GM19239 (cell line): ENCODE data around the gene INSYN1.

Source experiments
- DNase-seq: peaks from one replicate; pipeline ENCODE4 v3.0.0; 2011; ENCODE audit warnings: low spot score; ENCODE audit not compliant: insufficient read length
- FAIRE-seq: peaks from 2 replicates; lab custom pipeline; 2011; peaks lifted over from hg19 to GRCh38; lab: Jason Lieb, UNC

Gene INSYN1

GRCh38 chr15:73779974-73780373, 26.8 kb upstream of the INSYN1 start:
- DNase-seq (no peak), FAIRE-seq (no peak)

DNA sequence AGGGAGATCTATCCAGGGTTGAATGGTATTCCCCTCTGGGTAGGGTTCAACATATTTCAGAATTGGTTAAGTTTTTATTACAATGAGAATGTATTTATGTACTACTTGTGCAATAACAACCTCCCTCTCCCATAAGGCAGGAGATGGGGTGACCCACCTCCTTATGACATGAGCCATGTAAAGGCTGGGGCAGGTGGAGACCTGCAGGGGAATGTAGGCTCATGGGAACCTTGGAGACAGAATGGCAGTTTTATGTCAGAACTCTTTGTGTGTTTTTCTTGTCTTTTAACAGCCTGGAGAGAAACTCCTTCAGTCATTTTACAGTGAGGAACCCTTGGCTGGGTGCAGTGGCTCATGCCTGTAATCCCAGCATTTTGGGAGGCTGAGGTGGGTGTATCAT, 24.6 kb upstream of the INSYN1 start:
- FAIRE-seq (no peak), DNase-seq (no peak)

DNA sequence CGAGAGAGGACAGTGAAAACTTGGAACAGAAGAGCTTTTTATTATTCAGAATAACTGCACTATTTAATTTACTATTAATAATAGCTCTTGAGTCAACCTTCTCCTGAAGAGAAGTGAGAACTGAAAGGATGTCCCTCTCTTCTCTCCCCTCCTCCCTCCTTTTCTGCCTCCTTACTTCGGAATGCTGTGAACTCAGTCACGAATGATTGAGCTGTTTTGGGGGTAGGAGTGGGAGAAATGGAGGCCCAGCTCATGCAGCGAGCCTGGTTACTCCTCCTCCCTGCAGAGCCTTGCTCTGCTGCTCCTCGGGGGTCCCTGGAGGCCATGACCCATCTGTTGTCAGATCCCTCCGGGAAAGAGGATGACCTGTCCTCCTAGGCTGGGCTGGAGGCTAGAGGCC, 20.3 kb upstream of the INSYN1 start:
- no peak for FAIRE-seq
- DNase-seq: no peak

GRCh38 chr15:73771385-73772045, 18.4 kb upstream of the INSYN1 start:
- DNase-seq: no peak
- FAIRE-seq: no peak

DNA sequence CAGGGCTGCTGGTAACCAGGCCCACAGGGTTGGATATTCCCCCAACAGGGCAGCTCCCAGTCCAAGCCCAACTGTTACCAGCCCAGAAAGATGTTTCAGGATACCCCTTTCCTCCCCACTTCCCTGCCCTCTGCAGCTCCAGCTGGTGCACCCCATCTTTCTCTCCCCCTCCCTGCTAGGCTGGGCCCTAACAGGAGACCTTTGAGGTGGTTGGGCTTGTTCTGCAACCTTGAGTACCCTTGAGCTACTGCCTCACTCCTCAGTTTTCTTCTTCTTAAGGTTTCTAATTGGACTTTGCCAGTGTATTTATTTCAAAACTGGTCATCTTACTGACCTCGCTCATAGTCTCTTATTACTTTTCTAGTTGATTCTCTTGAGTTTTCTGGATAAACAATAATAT, 16.9 kb upstream of the INSYN1 start:
- DNase-seq (no peak), FAIRE-seq (no peak)

- FAIRE-seq: no peak
- no peak for DNase-seq
These were observed 14.8 kb upstream of the INSYN1 start for GRCh38 chr15:73767806-73768501.

- no peak for FAIRE-seq
- DNase-seq: no peak
These were observed 13.4 kb upstream of the INSYN1 start for GRCh38 chr15:73766598-73766997.

DNA sequence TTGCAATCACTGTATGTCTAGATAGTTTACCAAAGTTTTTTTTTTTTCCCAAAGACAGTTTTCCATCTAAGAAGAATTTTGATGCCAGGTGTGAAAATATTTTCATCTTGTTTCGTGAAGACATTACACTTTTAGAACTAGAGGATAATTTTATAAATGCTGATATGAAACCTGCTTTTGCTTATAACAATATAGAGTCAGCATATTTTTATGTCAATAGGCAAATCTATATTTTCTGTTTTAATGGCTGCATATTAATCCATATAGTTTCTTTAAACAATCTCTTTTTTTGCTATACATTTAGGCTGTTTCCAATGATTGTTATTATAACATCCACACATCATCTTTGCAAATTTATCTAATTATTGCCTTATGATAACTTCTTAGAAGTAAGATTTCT, 12.6 kb upstream of the INSYN1 start:
- no peak for DNase-seq
- no peak for FAIRE-seq

DNA sequence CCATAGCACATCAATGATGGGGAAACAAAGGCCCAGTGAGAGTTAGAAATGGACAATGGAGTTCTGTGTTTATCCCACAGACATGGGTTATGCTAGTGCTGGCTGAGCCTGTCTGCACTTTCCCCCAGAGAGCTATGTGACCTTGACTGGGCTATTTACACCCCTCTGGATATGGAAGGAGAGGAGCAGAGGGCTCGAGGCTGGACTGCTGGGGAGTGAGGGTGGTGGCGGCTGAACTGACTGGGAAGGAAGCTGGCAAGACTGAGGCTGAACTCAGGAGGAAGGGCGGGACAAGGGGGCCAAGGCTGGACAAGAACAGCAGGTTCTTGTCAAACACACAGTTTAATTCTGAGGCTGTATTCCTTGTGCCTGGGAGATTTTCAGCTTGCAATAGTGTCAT, 10.8 kb upstream of the INSYN1 start:
- DNase-seq: no peak
- FAIRE-seq: no peak

- no peak for DNase-seq
- no peak for FAIRE-seq
These were observed 7.5 kb upstream of the INSYN1 start for GRCh38 chr15:73760330-73761329.

GRCh38 chr15:73758461-73758860, 5.3 kb upstream of the INSYN1 start:
- FAIRE-seq: no peak
- DNase-seq: no peak

DNA sequence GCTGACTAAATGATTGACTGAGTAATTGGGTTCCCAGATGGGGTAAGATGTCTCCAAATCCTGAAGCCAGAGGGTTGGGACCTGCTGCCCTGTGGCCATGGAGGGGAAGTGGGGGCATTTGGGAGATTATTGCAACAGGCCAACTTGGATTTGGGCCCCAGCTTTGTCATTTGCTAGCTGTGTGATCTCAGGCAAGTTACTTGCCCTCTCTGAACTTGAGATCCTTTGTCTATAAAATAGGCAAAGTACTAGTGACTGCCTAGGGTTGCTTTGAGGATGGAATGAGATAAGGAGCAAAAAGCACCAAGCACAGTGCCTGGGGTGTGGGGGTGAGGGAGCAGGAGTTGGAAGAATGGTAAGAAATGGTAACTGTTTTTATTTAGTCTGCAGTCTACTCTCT, 4.4 kb upstream of the INSYN1 start:
- DNase-seq (no peak), FAIRE-seq (no peak)

DNA sequence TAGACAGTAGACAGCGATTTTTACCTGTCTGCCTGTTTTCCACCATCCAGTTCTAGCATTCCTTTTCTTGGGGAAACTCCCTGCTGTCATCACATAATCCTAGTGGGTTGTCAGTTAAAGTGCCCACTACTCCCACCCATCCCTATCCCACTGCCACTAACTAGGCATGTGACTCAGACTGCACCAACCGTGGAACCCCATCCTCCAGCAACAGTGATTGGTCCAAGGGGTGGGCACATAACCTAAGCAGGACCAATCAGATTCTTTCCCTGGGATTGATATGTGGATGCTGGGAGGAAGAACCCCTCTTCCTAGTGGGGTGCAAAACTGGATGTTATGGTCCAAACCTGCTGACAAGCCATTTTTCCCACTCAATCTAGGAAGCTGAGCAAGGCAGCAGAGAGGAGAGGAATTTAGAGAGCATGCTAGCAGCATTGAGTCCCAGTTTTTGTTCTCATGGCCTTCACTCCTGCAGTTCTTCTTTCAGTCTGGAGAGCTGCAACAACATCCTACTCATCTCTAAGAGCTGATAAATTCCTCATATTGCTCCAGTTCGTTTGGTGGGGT, 3.9 kb upstream of the INSYN1 start:
- DNase-seq: no peak
- FAIRE-seq: no peak

DNA sequence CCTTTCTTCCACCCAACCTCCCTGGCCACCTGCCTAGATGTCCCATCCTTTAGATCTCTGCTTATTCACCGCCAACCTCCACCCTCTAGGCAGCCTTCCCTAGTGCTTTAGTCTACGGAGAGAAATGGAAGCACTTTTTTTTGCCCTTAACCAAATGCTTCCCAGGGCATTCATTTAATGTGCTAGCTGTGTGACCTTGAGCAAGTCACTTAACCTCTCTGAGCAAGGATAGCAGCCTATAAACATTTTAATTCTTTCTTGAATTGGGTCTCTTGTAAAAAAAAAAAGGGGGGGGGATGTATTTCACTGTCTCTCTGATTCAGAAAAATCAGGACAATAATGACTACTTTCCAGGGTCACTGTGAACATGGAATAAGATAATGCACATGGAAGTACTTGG, 3.2 kb upstream of the INSYN1 start:
- FAIRE-seq (no peak), DNase-seq (no peak)

- FAIRE-seq: no peak
These were observed 2.8 kb upstream of the INSYN1 start for GRCh38 chr15:73755946-73756345.

DNA sequence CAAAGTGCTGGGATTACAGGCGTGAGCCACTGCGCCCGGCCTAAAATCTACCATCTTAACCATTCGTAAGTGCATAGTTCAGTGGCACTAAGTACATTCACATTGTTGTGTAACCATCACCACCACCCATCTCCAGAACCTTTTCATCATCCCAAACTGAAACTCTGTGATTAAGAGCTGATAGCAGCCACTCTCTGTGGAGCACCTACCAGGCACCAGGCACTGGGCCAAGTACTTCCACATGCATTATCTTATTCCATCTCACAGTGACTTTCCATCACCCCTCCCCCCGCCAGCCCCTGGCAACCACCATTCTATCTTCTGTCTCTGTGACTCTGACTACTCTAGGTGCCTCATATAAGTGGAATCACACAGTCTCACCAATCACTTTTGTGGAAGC, 2.3 kb upstream of the INSYN1 start:
- FAIRE-seq (no peak), DNase-seq (no peak)

More at GRCh38 chr15:73755946-73756345, 2.8 kb upstream of the INSYN1 start:
- DNase-seq: no peak

DNA sequence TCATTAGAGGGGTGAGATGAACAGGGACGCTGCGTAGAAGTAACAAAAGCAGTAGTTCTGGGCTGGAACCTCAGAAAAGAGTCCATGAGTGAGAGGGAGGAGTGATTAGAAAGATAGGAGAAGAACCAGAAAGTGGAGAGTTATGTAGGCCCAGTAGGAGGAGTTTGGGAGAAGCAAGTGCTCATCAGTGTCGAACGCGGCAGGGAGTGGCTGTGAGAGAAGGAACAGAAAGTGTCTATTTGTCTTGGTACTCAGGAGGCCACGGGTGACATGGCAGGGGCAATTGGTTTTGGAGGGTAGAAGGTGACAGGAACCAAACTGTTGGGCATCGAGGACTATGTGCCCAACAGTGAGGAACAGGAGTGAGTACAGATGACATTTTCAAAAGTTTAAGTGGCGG, 1.3 kb upstream of the INSYN1 start:
- FAIRE-seq (no peak), DNase-seq (no peak)

GRCh38 chr15:73752806-73753193, 351 bp downstream of the INSYN1 start:
- DNase-seq: no peak
- no peak for FAIRE-seq

DNA sequence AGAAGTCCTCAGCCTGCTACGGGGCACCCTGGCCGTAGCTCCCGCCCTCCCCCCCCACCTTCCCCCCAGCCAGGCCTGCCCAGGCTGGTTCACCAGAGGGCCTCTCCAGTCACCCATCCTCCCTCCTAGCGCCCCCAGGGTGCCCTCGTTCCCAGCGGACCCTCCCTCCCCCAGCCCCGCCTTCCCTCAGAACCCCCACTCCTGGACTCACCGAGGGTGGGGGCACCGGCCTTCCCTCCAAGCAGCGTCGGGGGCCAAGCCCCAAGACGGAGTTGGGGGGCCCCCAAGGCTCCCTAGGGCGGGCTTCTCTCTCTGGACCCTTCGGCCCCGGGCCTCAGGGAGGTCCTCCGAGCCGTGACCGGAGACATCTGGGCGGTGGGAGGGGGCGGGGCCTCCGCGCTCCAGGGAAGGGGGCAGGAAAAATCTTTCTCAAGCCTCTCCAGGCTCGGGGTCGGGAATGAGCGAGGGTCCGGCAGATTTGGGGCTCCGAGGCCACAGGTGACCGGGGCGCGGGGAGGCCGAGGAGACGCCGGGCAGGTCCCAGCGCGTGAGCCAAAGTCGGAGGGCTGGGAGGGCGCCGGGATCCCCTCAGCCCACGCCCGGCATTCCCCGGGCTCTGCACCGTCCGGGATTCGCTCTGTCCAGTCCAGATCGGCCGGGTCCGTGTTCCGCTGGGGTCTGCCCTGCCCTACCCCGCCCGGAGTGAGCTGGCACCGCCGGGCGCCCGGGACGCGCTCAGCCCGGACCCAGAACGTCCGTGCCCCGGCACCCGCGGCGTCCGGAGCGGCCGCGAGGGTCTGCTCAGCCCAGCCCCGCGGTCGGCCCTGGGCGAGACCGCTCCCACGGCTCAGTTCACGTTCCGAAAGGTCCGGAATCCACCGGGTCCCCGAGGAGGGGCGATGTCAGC, 999 bp downstream of the INSYN1 start:
- no peak for FAIRE-seq
- no peak for DNase-seq

- DNase-seq: no peak
- no peak for FAIRE-seq
These were observed 1.6 kb downstream of the INSYN1 start for GRCh38 chr15:73751511-73751898.
